ENCODE data around the gene THBS2. TPM values are rescaled to one million over a fixed set of nuclear protein-coding genes. Genes with fewer than 3 reads are reported as not detected.

THBS2 gene
- total and polyA plus RNA-seq, 12 donors, result 5.2 to 45.9 (median 10.7) TPM

GRCh38 chr6:169177516-169178166 lies 76.0 kb downstream of the THBS2 start:
- Histone ChIP-seq H3K9me3 (no peaks in the 10 kb centered on the region), H3K27ac (no peak overlapping the region), H3K27me3 (peaks cover 0 to 6% (median 0%) of the 10 kb centered on the region in 7 donors), H3K36me3 (no peaks in the 10 kb centered on the region), H3K4me3 (no peak overlapping the region), H3K4me1 (no peaks in the 10 kb centered on the region)
- intact Hi-C loops (cut with DNase I), result no loop called here
- no peak for TF ChIP-seq CTCF (IDR thresholded peaks at IDR 0.05)
- no peak for DNase-seq
- WGBS, 2 donors, result 65 to 68% methylated on average over 10 of the region's 10 CpGs
- ATAC-seq, result no peak

GRCh38 chr6:169176361-169176991 lies 77.2 kb downstream of the THBS2 start:
- ATAC-seq (no peak), DNase-seq (no peak)
- no peaks in the 10 kb centered on the region for H3K4me1 ChIP-seq
- H3K36me3 ChIP-seq, result no peaks in the 10 kb centered on the region
- H3K27ac ChIP-seq, result no peak overlapping the region
- H3K27me3 ChIP-seq, result peaks cover 0 to 6% (median 0%) of the 10 kb centered on the region in 7 donors
- H3K9me3 ChIP-seq, result no peaks in the 10 kb centered on the region
- no peak overlapping the region for H3K4me3 ChIP-seq
- TF ChIP-seq CTCF (IDR thresholded peaks at IDR 0.05), result no peak
- WGBS, 2 donors, result 74 to 79% methylated on average over 15 of the region's 15 CpGs
- intact Hi-C loops (cut with DNase I), result no loop called here

GRCh38 chr6:169175360-169175887 lies 78.2 kb downstream of the THBS2 start:
- no peaks in the 10 kb centered on the region for H3K36me3 ChIP-seq
- peaks cover 0 to 6% (median 0%) of the 10 kb centered on the region in 7 donors for H3K27me3 ChIP-seq
- H3K27ac ChIP-seq, result no peak overlapping the region
- no peak for TF ChIP-seq CTCF (IDR thresholded peaks at IDR 0.05)
- no peak overlapping the region for H3K4me3 ChIP-seq
- H3K9me3 ChIP-seq, result no peaks in the 10 kb centered on the region
- DNase-seq (no peak), ATAC-seq (no peak)
- H3K4me1 ChIP-seq, result no peaks in the 10 kb centered on the region
- intact Hi-C loops (cut with DNase I), result no loop called here
- WGBS, 2 donors, result 87 to 88% methylated on average over 15 of the region's 15 CpGs

GRCh38 chr6:169174516-169175359 lies 78.9 kb downstream of the THBS2 start:
- intact Hi-C loops (cut with DNase I), result no loop called here
- Histone ChIP-seq H3K27ac (no peak overlapping the region), H3K27me3 (peaks cover 0 to 6% (median 0%) of the 10 kb centered on the region in 7 donors), H3K4me1 (no peaks in the 10 kb centered on the region), H3K9me3 (no peaks in the 10 kb centered on the region), H3K36me3 (no peaks in the 10 kb centered on the region), H3K4me3 (no peak overlapping the region)
- no peak for DNase-seq
- ATAC-seq, result peak in 3 of 8 donors; percentile 23 to 45 (median 30)
- WGBS, 2 donors, result 74 to 83% methylated on average over 27 to 28 of the region's 28 CpGs
- no peak for TF ChIP-seq CTCF (IDR thresholded peaks at IDR 0.05)

All from heart right ventricle (tissue), 16 donors.